ENCODE measurements around the gene ABL1.

The ABL1 gene

GRCh38 chr9:130854092-130854491 is 19.0 kb downstream of the ABL1 start:
- DNase-seq, result no peak

GRCh38 chr9:130854835-130855234 is 19.8 kb downstream of the ABL1 start:
- no peak for DNase-seq

GRCh38 chr9:130856474-130856873 is 21.4 kb downstream of the ABL1 start:
- DNase-seq, result no peak

GRCh38 chr9:130857864-130858738 is 23.0 kb downstream of the ABL1 start:
- peak; percentile 54 for DNase-seq

GRCh38 chr9:130858739-130859705 is 24.0 kb downstream of the ABL1 start:
- DNase-seq, result no peak

- no peak for DNase-seq
These were observed 25.6 kb downstream of the ABL1 start for GRCh38 chr9:130860458-130861316.

- no peak for DNase-seq
These were observed 26.5 kb downstream of the ABL1 start for GRCh38 chr9:130861372-130862180.

GRCh38 chr9:130862217-130862616 is 27.2 kb downstream of the ABL1 start:
- DNase-seq, result no peak

- DNase-seq, result no peak
These were observed 27.7 kb downstream of the ABL1 start for GRCh38 chr9:130862747-130863146.

- no peak for DNase-seq
These were observed 29.5 kb downstream of the ABL1 start for GRCh38 chr9:130864541-130864940.

- DNase-seq, result no peak
These were observed 30.9 kb downstream of the ABL1 start for GRCh38 chr9:130865921-130866320.

- DNase-seq, result peak; percentile 49
These were observed 31.5 kb downstream of the ABL1 start for GRCh38 chr9:130866474-130866965.

GRCh38 chr9:130867556-130867955 is 32.5 kb downstream of the ABL1 start:
- DNase-seq, result no peak

GRCh38 chr9:130868230-130868629 is 33.2 kb downstream of the ABL1 start:
- no peak for DNase-seq

- peak; percentile 28 for DNase-seq
These were observed 34.2 kb downstream of the ABL1 start for GRCh38 chr9:130869250-130869649.

GRCh38 chr9:130870491-130871381 is 35.7 kb downstream of the ABL1 start:
- DNase-seq, result peak; percentile 95

- DNase-seq, result no peak
These were observed 36.5 kb downstream of the ABL1 start for GRCh38 chr9:130871395-130872062.

- no peak for DNase-seq
These were observed 37.0 kb downstream of the ABL1 start for GRCh38 chr9:130872093-130872492.

- no peak for DNase-seq
These were observed 37.5 kb downstream of the ABL1 start for GRCh38 chr9:130872508-130872907.

All from DMS79 treated with DMSO at 0.1 percent for 48 hours (cell line).